ENCODE data around the gene EPS8L2. TPM values are rescaled to one million over a fixed set of nuclear protein-coding genes. Genes with fewer than 3 reads are reported as not detected.

Gene EPS8L2
- total and polyA plus RNA-seq, 9 of the 15 experiments (the other 6 are each of a cell fraction or from before 2014, with no cell fraction given), result 0.75 to 17.0 (median 3.7) TPM

- peak; percentile 78; the same call in 1 of the 2 replicates for TF ChIP-seq ZBTB9 (CRISPR knock-in tag; IDR thresholded peaks at IDR 0.05)
- TF ChIP-seq ZNF134 (CRISPR knock-in tag; conservative IDR thresholded peaks at IDR 0.05), result no peak
- no peak for TF ChIP-seq NKRF (IDR thresholded peaks at IDR 0.05; ENCODE audit: borderline replicate concordance)
- peak; percentile 51; the same call in 1 of the 2 replicates for TF ChIP-seq PHB (CRISPR knock-in tag; IDR thresholded peaks at IDR 0.05)
- TF ChIP-seq SRSF1 (IDR thresholded peaks at IDR 0.05; ENCODE audit: low read depth, low read length), result no peak
- TF ChIP-seq CBFB (CRISPR knock-in tag; IDR thresholded peaks at IDR 0.05), result no peak
- TF ChIP-seq HSF4 (CRISPR knock-in tag; IDR thresholded peaks at IDR 0.05; ENCODE audit: borderline replicate concordance), result no peak
- 0 out of 2 replicates have a peak, but pooled peaks have one; percentile 52 for TF ChIP-seq ESRRB (CRISPR knock-in tag; IDR thresholded peaks at IDR 0.05; ENCODE audit: borderline replicate concordance)
- TF ChIP-seq VEZF1 (CRISPR knock-in tag; IDR thresholded peaks at IDR 0.05), result peak; percentile 79
- TF ChIP-seq U2AF2 (optimal IDR thresholded peaks at IDR 0.05; ENCODE audit: low read depth, low read length), result no peak
- TF ChIP-seq ZNF764 (CRISPR knock-in tag; IDR thresholded peaks at IDR 0.05; ENCODE audit: low read depth), result peak; percentile 16; the same call in 1 of the 2 replicates
- TF ChIP-seq ZNF3 (CRISPR knock-in tag; IDR thresholded peaks at IDR 0.05), result peak; percentile 24; the same call in 1 of the 2 replicates
- no peak for TF ChIP-seq CHAMP1 (IDR thresholded peaks at IDR 0.05)
- no peak for TF ChIP-seq CEBPZ (IDR thresholded peaks at IDR 0.05; ENCODE audit: borderline replicate concordance, low read depth, low read length)
These were observed 59.2 kb downstream of the EPS8L2 start (continued) for GRCh38 chr11:765025-765801.
